K562 (cell line): ENCODE results near the gene PEX11B. TPM values are rescaled to one million over a fixed set of nuclear protein-coding genes. Genes with fewer than 3 reads are reported as not detected.
"Not testable (repeated sequence)": the region's sequence is repeated elsewhere in the genome, so short reads cannot be mapped to it uniquely, and the experiment has no call there.

Source experiments
- CC2D1A ChIP-seq: fragments of 450-650 bp; IDR thresholded peaks from 2 replicates; pipeline ENCODE4 v1.6.1; 2017; ENCODE audit warnings: mild to moderate bottlenecking
- CREB3L1 ChIP-seq: fragments of 450-650 bp; IDR thresholded peaks from 2 replicates; pipeline ENCODE4 v1.6.1; 2014; ENCODE audit warnings: low read depth, mild to moderate bottlenecking, moderate library complexity, borderline replicate concordance
- KDM1A ChIP-seq, 2 experiments: fragments of 450-650 bp; IDR thresholded peaks; 2 replicates each; pipeline ENCODE4 v1.6.1; 2016; ENCODE audit warnings: mild to moderate bottlenecking in 2 of 2
- LCOR ChIP-seq: sonication (generic); formaldehyde crosslinking; IDR thresholded peaks from 2 replicates; pipeline ENCODE4 v1.8.0; 2022; ENCODE audit warnings: mild to moderate bottlenecking, missing genetic modification reagents
- NBN ChIP-seq: fragments of 450-650 bp; IDR thresholded peaks from 2 replicates; pipeline ENCODE4 v1.6.1; 2016; ENCODE audit warnings: low read depth, mild to moderate bottlenecking
- NR2C2 ChIP-seq, 2 experiments: fragments of 200-800 bp in 1 of 2; sonication (Bioruptor generic) in 1 of 2; sonication (generic) in 1 of 2; formaldehyde crosslinking in 1 of 2; IDR thresholded peaks; 2 replicates each; pipeline versions ENCODE4 v1.6.1 to v1.8.0; 2016 to 2022; ENCODE audit warnings: mild to moderate bottlenecking in 1 of 2, missing compliant biosample characterization in 1 of 2, missing genetic modification characterization in 1 of 2, missing genetic modification reagents in 1 of 2
- ZNF175 ChIP-seq: fragments of 200-800 bp; sonication (Bioruptor generic); IDR thresholded peaks from 2 replicates; pipeline ENCODE4 v1.6.1; 2016; ENCODE audit warnings: low read depth, mild to moderate bottlenecking, missing genetic modification characterization, missing compliant biosample characterization
- polyA plus RNA-seq, 8 experiments: library from polyadenylated mRNA; depleted of rRNA in 4 of 8; stranded (reverse) in 5 of 8; unstranded in 3 of 8; fragments of >200 nt; fragmentation: Nextera tagmentation in 2 of 8; fragmentation: Illumina TruSeq in 1 of 8; extraction: Ambion mirVana in 2 of 8; extraction: Trizol in 1 of 8; gene quantifications; 2 replicates each; pipeline versions ENCODE4 v1.2.1 to v1.2.3, GENCODE V29; 2011 to 2014; ENCODE audit warnings: inconsistent platforms in 1 of 8, missing spikeins in 1 of 8
- total RNA-seq, 7 experiments: library from RNA; depleted of rRNA in 6 of 7; stranded (reverse); fragments of >200 nt in 6 of 7; fragmentation: Illumina TruSeq in 2 of 7; extraction: Trizol in 2 of 7; gene quantifications; 2 replicates each; pipeline versions ENCODE4 v1.2.1 to v1.2.3, GENCODE V29; 2011 to 2021; ENCODE audit warnings: low replicate concordance in 1 of 7
- TF ChIP-seq, protein P1 (sequence below), 3 experiments: fragments of 200-800 bp in 1 of 3; fragments of 250-450 bp in 1 of 3; fragments of 450-650 bp in 1 of 3; sonication (Bioruptor Pico) in 1 of 3; sonication (Bioruptor generic) in 1 of 3; formaldehyde crosslinking in 1 of 3; IDR thresholded peaks; 2 replicates each; pipeline versions ENCODE4 v1.6.1 to v1.8.0; 2016 to 2022; ENCODE audit warnings: mild to moderate bottlenecking in 2 of 3, missing genetic modification characterization in 2 of 3, missing compliant biosample characterization in 1 of 3, moderate library complexity in 1 of 3
- TF ChIP-seq, protein P2 (sequence below), 2 experiments: fragments of 450-650 bp; IDR thresholded peaks; 2 replicates each; pipeline ENCODE4 v1.6.1; 2016; ENCODE audit warnings: mild to moderate bottlenecking in 2 of 2, borderline replicate concordance in 1 of 2, low read depth in 1 of 2, moderate library complexity in 1 of 2

Gene PEX11B
- total and polyA plus RNA-seq, 9 of the 15 experiments (the other 6 are each of a cell fraction or from before 2014, with no cell fraction given): 13.2 to 60.0 (median 21.7) TPM

GRCh38 chr1:145932522-145933009 is 14.0 kb upstream of the PEX11B start (continued):
- TF ChIP-seq, protein P1, sequence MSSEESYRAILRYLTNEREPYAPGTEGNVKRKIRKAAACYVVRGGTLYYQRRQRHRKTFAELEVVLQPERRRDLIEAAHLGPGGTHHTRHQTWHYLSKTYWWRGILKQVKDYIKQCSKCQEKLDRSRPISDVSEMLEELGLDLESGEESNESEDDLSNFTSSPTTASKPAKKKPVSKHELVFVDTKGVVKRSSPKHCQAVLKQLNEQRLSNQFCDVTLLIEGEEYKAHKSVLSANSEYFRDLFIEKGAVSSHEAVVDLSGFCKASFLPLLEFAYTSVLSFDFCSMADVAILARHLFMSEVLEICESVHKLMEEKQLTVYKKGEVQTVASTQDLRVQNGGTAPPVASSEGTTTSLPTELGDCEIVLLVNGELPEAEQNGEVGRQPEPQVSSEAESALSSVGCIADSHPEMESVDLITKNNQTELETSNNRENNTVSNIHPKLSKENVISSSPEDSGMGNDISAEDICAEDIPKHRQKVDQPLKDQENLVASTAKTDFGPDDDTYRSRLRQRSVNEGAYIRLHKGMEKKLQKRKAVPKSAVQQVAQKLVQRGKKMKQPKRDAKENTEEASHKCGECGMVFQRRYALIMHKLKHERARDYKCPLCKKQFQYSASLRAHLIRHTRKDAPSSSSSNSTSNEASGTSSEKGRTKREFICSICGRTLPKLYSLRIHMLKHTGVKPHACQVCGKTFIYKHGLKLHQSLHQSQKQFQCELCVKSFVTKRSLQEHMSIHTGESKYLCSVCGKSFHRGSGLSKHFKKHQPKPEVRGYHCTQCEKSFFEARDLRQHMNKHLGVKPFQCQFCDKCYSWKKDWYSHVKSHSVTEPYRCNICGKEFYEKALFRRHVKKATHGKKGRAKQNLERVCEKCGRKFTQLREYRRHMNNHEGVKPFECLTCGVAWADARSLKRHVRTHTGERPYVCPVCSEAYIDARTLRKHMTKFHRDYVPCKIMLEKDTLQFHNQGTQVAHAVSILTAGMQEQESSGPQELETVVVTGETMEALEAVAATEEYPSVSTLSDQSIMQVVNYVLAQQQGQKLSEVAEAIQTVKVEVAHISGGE (CRISPR knock-in tag; IDR thresholded peaks at IDR 0.05): peak in 1 of 3 experiments; percentile 68; a peak in 2 of 6 replicates
- peak; percentile 91 for TF ChIP-seq CC2D1A
- peak; percentile 12; the same call in 1 of the 2 replicates for TF ChIP-seq CREB3L1
- TF ChIP-seq, protein P2, sequence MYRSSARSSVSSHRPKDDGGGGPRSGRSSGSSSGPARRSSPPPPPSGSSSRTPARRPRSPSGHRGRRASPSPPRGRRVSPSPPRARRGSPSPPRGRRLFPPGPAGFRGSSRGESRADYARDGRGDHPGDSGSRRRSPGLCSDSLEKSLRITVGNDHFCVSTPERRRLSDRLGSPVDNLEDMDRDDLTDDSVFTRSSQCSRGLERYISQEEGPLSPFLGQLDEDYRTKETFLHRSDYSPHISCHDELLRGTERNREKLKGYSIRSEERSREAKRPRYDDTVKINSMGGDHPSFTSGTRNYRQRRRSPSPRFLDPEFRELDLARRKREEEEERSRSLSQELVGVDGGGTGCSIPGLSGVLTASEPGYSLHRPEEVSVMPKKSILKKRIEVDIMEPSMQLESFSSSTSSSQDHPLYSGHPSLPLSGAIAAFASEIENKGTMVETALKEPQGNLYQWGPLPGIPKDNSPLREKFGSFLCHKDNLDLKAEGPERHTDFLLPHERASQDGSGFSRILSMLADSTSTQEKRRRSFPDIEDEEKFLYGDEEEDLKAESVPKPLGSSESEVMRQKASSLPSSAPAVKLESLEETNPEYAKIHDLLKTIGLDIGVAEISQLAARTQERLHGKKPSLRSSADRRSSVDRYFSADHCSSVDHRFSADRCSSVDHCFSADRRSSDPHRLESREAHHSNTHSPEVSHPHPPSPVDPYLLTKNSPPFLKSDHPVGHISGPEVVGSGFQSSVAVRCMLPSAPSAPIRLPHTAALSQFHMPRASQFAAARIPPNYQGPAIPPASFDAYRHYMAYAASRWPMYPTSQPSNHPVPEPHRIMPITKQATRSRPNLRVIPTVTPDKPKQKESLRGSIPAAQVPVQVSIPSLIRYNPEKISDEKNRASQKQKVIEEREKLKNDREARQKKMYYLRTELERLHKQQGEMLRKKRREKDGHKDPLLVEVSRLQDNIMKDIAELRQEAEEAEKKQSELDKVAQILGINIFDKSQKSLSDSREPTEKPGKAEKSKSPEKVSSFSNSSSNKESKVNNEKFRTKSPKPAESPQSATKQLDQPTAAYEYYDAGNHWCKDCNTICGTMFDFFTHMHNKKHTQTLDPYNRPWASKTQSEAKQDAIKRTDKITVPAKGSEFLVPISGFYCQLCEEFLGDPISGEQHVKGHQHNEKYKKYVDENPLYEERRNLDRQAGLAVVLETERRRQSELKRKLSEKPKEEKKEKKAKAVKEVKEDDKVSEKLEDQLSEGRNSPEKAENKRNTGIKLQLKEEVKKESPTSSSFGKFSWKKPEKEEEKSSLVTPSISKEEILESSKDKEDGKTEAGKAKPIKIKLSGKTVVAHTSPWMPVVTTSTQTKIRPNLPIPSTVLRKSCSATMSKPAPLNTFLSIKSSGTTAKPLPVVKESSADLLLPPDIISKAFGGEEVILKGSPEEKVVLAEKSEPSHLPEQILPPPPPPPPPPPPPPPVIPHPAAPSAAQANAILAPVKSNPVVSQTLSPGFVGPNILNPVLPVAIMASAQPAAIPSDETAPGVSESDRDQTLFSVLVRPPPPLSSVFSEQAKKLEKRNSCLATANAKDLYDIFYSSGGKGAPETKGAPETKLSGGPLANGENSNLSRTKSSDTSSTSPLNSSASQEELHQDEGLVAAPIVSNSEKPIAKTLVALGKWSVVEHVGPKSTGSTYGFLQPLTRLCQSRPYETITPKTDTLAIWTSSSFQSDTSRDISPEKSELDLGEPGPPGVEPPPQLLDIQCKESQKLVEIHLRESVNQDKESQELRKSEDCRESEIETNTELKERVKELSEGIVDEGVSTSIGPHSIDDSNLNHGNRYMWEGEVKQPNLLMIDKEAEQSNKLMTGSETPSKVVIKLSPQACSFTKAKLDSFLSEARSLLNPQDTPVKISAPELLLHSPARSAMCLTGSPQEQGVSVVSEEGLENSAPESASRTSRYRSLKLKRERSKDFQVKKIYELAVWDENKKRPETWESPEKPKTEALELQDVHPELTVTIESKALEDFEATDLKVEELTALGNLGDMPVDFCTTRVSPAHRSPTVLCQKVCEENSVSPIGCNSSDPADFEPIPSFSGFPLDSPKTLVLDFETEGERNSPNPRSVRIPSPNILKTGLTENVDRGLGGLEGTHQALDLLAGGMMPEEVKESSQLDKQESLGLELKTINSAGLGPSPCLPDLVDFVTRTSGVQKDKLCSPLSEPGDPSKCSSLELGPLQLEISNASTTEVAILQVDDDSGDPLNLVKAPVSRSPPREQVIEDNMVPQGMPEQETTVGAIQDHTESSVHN (IDR thresholded peaks at IDR 0.05; ENCODE audit: borderline replicate concordance in 1 of 2, low read depth in 1 of 2): peak in 1 of 2 experiments; percentile 45; a peak in 1 of 4 replicates
- TF ChIP-seq NBN: peak; percentile 78; the same call in 1 of the 2 replicates
- peak; percentile 94 for TF ChIP-seq LCOR (CRISPR knock-in tag)
- not testable (repeated sequence) for TF ChIP-seq NR2C2 (CRISPR knock-in tag; IDR thresholded peaks at IDR 0.05)
- TF ChIP-seq NR2C2 (tag; IDR thresholded peaks at IDR 0.05): peak; percentile 41; the same call in 1 of the 2 replicates
- peak; percentile 76 for TF ChIP-seq ZNF175 (CRISPR knock-in tag)
- TF ChIP-seq KDM1A (IDR thresholded peaks at IDR 0.05): peak; percentile 99
